ENCODE measurements around the gene APCDD1.

Gene APCDD1

GRCh38 chr18:10453806-10454680 lies at the start of gene APCDD1:
Gene APCDD1, plus strand, starts transcription at chr18:10454635. Its CDS starts 347 bp downstream, at chr18:10454982.
- DNase-seq (ENCODE audit: low read depth in 1 of 2, low spot score in 1 of 2), result no peak

GRCh38 chr18:10405014-10405493 lies 49.4 kb upstream of the APCDD1 start:
- no peak for DNase-seq (ENCODE audit: low read depth in 1 of 2, low spot score in 1 of 2)

- no peak for DNase-seq (ENCODE audit: low read depth in 1 of 2, low spot score in 1 of 2)
These were observed 48.4 kb upstream of the APCDD1 start for GRCh38 chr18:10405816-10406663.

- no peak for DNase-seq (ENCODE audit: low read depth in 1 of 2, low spot score in 1 of 2)
These were observed 46.3 kb upstream of the APCDD1 start for GRCh38 chr18:10408131-10408530.

- DNase-seq (ENCODE audit: low read depth in 1 of 2, low spot score in 1 of 2), result no peak
These were observed 45.4 kb upstream of the APCDD1 start for GRCh38 chr18:10409041-10409440.

GRCh38 chr18:10410472-10411308 lies 43.7 kb upstream of the APCDD1 start:
- DNase-seq (ENCODE audit: low read depth in 1 of 2, low spot score in 1 of 2), result no peak

GRCh38 chr18:10412933-10413332 lies 41.5 kb upstream of the APCDD1 start:
- DNase-seq (ENCODE audit: low read depth in 1 of 2, low spot score in 1 of 2), result no peak

GRCh38 chr18:10413722-10414121 lies 40.7 kb upstream of the APCDD1 start:
- DNase-seq (ENCODE audit: low read depth in 1 of 2, low spot score in 1 of 2), result no peak

GRCh38 chr18:10414293-10414842 lies 40.1 kb upstream of the APCDD1 start:
- DNase-seq (ENCODE audit: low read depth in 1 of 2, low spot score in 1 of 2), result no peak

GRCh38 chr18:10416065-10416464 lies 38.4 kb upstream of the APCDD1 start:
- no peak for DNase-seq (ENCODE audit: low read depth in 1 of 2, low spot score in 1 of 2)

GRCh38 chr18:10417191-10417590 lies 37.2 kb upstream of the APCDD1 start:
- DNase-seq (ENCODE audit: low read depth in 1 of 2, low spot score in 1 of 2), result no peak

- DNase-seq (ENCODE audit: low read depth in 1 of 2, low spot score in 1 of 2), result no peak
These were observed 36.8 kb upstream of the APCDD1 start for GRCh38 chr18:10417664-10418063.

- no peak for DNase-seq (ENCODE audit: low read depth in 1 of 2, low spot score in 1 of 2)
These were observed 35.6 kb upstream of the APCDD1 start for GRCh38 chr18:10418836-10419235.

- DNase-seq (ENCODE audit: low read depth in 1 of 2, low spot score in 1 of 2), result no peak
These were observed 34.9 kb upstream of the APCDD1 start for GRCh38 chr18:10419420-10420103.

- DNase-seq (ENCODE audit: low read depth in 1 of 2, low spot score in 1 of 2), result no peak
These were observed 33.7 kb upstream of the APCDD1 start for GRCh38 chr18:10420561-10421352.

- no peak for DNase-seq (ENCODE audit: low read depth in 1 of 2, low spot score in 1 of 2)
These were observed 32.6 kb upstream of the APCDD1 start for GRCh38 chr18:10421859-10422258.

GRCh38 chr18:10422731-10423130 lies 31.7 kb upstream of the APCDD1 start:
- DNase-seq (ENCODE audit: low read depth in 1 of 2, low spot score in 1 of 2), result no peak

GRCh38 chr18:10424585-10425307 lies 29.7 kb upstream of the APCDD1 start:
- no peak for DNase-seq (ENCODE audit: low read depth in 1 of 2, low spot score in 1 of 2)

GRCh38 chr18:10430677-10431076 lies 23.8 kb upstream of the APCDD1 start:
- no peak for DNase-seq (ENCODE audit: low read depth in 1 of 2, low spot score in 1 of 2)
